Loucy (cell line): ENCODE measurements around the gene OR2A14.

Experiments
- EZH2phosphoT487 ChIP-seq: fragments of 200-600 bp; IDR thresholded peaks from 2 replicates; pipeline ENCODE4 v1.6.1; 2018; ENCODE audit warnings: antibody characterized with exemption, mild to moderate bottlenecking, moderate library complexity, borderline replicate concordance
- TF ChIP-seq, protein P1 (sequence below): fragments of 200-600 bp; sonication (generic); conservative IDR thresholded peaks from 2 replicates; pipeline ENCODE4 v1.5.1; 2014; ENCODE audit warnings: mild to moderate bottlenecking, antibody characterized with exemption, low read length

DNA sequence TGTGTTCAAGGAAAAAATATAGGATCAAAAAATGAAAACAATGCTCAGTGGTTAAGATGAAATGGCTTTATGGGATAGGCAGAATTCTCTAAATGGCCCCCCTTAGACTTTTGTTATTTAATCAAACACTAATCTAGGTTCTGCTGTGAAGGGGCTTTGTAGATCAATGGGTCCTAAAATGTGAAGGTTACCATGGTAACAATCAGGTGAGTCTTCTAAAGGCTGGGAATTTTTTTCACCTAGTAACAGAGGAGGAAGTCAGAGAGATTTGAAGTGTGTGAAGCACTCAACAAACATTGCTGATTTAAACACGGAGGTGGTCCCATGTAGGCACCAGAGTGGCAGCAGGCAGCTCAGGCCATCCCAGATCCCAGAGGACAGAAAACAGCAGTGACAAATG lies 11.1 kb downstream of the OR2A14 start:
- TF ChIP-seq, protein P1, sequence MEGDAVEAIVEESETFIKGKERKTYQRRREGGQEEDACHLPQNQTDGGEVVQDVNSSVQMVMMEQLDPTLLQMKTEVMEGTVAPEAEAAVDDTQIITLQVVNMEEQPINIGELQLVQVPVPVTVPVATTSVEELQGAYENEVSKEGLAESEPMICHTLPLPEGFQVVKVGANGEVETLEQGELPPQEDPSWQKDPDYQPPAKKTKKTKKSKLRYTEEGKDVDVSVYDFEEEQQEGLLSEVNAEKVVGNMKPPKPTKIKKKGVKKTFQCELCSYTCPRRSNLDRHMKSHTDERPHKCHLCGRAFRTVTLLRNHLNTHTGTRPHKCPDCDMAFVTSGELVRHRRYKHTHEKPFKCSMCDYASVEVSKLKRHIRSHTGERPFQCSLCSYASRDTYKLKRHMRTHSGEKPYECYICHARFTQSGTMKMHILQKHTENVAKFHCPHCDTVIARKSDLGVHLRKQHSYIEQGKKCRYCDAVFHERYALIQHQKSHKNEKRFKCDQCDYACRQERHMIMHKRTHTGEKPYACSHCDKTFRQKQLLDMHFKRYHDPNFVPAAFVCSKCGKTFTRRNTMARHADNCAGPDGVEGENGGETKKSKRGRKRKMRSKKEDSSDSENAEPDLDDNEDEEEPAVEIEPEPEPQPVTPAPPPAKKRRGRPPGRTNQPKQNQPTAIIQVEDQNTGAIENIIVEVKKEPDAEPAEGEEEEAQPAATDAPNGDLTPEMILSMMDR = no peak
- TF ChIP-seq EZH2phosphoT487 = no peak
